Mammary epithelial cell (primary cell): ENCODE results near the gene WNT5B.

Experiments
- EZH2 ChIP-seq: IDR thresholded peaks from 2 replicates; pipeline ENCODE4 v1.6.1; 2012; ENCODE audit warnings: low read length, inconsistent platforms, borderline replicate concordance
- TF ChIP-seq, protein P1 (sequence below), 2 donors: IDR thresholded peaks in 1 of 2; conservative IDR thresholded peaks in 1 of 2; 2 replicates each; pipeline ENCODE4 v1.5.1; 2011 to 2012; ENCODE audit warnings: inconsistent platforms in 2 of 2, low read length in 2 of 2, mild to moderate bottlenecking in 2 of 2, control low read depth in 1 of 2, low read depth in 1 of 2; ENCODE audit not compliant: insufficient read depth in 1 of 2; ENCODE audit errors: extremely low read depth in 1 of 2

DNA sequence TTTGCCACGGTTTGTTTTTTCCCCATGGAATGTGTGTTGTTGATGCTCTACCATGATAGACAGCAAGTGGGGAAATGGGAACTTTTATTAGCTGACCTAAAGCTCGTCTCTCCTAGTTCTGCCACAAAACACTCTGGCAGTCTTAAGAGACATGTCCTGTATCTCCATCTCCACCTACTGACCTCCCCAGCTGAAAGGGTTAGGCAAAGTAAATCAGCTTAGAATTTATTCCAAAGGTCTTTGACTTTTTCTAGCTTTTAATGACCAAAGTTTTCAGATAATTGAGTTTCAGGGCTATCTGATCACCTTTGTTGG, 52.4 kb downstream of the WNT5B start:
- TF ChIP-seq, protein P1, sequence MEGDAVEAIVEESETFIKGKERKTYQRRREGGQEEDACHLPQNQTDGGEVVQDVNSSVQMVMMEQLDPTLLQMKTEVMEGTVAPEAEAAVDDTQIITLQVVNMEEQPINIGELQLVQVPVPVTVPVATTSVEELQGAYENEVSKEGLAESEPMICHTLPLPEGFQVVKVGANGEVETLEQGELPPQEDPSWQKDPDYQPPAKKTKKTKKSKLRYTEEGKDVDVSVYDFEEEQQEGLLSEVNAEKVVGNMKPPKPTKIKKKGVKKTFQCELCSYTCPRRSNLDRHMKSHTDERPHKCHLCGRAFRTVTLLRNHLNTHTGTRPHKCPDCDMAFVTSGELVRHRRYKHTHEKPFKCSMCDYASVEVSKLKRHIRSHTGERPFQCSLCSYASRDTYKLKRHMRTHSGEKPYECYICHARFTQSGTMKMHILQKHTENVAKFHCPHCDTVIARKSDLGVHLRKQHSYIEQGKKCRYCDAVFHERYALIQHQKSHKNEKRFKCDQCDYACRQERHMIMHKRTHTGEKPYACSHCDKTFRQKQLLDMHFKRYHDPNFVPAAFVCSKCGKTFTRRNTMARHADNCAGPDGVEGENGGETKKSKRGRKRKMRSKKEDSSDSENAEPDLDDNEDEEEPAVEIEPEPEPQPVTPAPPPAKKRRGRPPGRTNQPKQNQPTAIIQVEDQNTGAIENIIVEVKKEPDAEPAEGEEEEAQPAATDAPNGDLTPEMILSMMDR (conservative IDR thresholded peaks at IDR 0.05 in 1 of 2, IDR thresholded peaks at IDR 0.05 in 1 of 2; ENCODE audit: extremely low read depth in 1 of 2, insufficient read depth in 1 of 2, low read depth in 1 of 2, low read length in 2 of 2), result no peak
- TF ChIP-seq EZH2, result no peak
